IPS-15b (cell line): Measurements from ENCODE around the gene PGS1.

Experiments used
- H3K27me3 ChIP-seq: one replicate; pipeline ENCODE4 v1.6.1; 2013; ENCODE audit warnings: low read length; ENCODE audit not compliant: control insufficient read depth, insufficient read depth
- H3K36me3 ChIP-seq: one replicate; pipeline ENCODE4 v1.6.1; 2013; ENCODE audit warnings: low read length; ENCODE audit not compliant: control insufficient read depth, insufficient read depth
- H3K4me1 ChIP-seq: one replicate; pipeline ENCODE4 v1.6.1; 2013; ENCODE audit warnings: mild to moderate bottlenecking, low read length; ENCODE audit not compliant: control insufficient read depth, insufficient read depth
- H3K4me3 ChIP-seq: one replicate; pipeline ENCODE4 v1.5.1; 2013; ENCODE audit warnings: low read depth, low read length
- H3K9ac ChIP-seq: one replicate; pipeline ENCODE4 v1.6.1; 2013; ENCODE audit warnings: low read depth, mild to moderate bottlenecking, low read length
- H3K9me3 ChIP-seq: one replicate; pipeline ENCODE4 v1.6.1; 2013; ENCODE audit warnings: mild to moderate bottlenecking, low read length; ENCODE audit not compliant: control insufficient read depth, insufficient read depth

The PGS1 gene

DNA sequence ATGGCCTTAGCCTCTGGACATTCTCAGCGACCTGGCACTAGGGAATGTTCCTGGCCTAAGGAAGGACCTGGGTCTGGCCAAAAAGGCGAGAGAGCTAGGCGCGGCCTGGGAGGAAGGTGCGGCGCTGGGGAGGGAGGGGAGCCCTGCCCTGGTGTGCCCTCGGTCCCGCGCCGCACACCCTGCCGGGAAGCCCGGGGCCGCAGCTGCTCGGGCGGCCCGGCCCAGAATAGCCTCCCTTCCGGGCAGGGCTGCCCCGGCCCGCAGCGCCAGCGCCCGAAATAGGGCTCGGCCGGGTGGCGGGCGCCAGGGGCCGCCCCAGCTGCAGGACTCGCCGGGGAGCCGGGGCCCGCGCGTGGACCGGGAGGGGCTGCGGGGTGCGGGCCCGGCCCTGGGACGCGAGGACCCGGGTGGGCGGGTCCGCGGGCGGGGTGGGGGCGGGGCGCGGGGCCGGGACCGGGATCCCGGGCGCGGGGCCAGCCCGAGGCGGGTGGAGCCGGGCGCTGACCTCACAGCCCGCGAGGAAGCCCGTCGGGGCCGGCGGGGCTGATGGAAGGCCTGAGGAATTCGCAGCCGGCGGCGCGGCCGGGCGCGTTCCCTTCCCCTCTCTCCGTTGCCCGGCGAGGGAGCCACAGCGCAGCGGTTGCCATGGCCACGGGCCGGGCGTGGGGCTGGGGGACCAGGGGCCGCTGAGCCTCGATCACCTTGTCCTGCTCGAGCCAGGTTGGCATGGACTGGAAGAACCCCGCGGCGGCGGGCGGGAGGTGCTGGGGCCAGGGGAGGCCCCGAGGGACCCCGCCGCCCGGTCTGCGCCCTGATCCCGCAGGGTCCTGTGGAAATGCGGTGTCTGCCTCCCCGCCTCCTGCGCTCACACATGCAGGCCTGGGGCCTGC lies 36.6 kb upstream of the PGS1 start:
- Histone ChIP-seq H3K27me3 (peaks cover 26% of the 10 kb centered on the region), H3K36me3 (no peaks in the 10 kb centered on the region), H3K9me3 (no peaks in the 10 kb centered on the region), H3K4me1 (peaks cover 2% of the 10 kb centered on the region), H3K9ac (no peak overlapping the region), H3K4me3 (peak overlapping the region; percentile 41)

DNA sequence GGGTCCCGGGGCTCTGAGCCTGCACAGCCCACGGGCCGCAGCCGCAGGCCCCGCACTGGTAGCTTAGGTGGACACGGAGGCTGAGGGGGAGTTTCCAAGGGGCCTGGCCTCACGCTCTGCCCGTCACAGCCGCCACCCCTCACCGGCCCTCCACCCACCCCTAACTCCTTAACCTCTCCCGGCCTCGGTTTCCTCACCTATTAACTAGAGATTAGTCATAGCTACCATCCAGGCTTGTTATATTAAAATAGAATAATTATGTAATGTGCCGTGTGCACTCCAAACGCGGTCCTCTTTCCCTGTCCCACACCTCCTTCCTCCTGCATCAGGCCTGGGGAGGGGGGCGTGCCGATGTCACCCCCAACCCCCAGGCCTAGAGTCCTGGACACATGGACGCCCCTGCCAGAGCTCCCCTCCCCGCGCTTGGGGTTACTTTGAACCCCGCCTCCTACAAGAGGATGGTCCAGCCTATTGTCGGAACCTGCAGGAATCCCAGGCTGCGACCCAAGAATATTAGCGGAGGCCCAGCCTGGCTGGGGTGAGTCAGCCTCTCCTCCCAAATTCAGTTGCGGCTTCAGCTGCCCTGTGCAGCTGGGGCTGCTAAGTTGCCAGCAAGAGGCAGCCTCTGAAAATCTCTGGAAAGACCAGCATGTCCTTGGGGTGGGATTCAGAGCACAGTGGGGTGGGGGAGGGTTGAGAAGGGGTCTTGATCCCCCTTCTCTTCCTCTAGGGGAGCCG lies 35.8 kb upstream of the PGS1 start:
- peak overlapping the region; percentile 41 for H3K4me3 ChIP-seq
- H3K27me3 ChIP-seq: peaks cover 27% of the 10 kb centered on the region
- H3K9me3 ChIP-seq: no peaks in the 10 kb centered on the region
- no peak overlapping the region for H3K9ac ChIP-seq
- no peaks in the 10 kb centered on the region for H3K36me3 ChIP-seq
- H3K4me1 ChIP-seq: peaks cover 2% of the 10 kb centered on the region

- no peak overlapping the region for H3K4me3 ChIP-seq
- H3K27me3 ChIP-seq: peaks cover 31% of the 10 kb centered on the region
- no peaks in the 10 kb centered on the region for H3K36me3 ChIP-seq
- no peaks in the 10 kb centered on the region for H3K9me3 ChIP-seq
- H3K9ac ChIP-seq: no peak overlapping the region
- H3K4me1 ChIP-seq: peaks cover 2% of the 10 kb centered on the region
Observed at GRCh38 chr17:78343187-78343542, 35.3 kb upstream of the PGS1 start.

- Histone ChIP-seq H3K27me3 (peaks cover 32% of the 10 kb centered on the region), H3K9ac (no peak overlapping the region), H3K9me3 (no peaks in the 10 kb centered on the region), H3K36me3 (no peaks in the 10 kb centered on the region), H3K4me1 (peaks cover 2% of the 10 kb centered on the region), H3K4me3 (no peak overlapping the region)
Observed at GRCh38 chr17:78343543-78344201, 34.8 kb upstream of the PGS1 start.

GRCh38 chr17:78344666-78345065 lies 33.8 kb upstream of the PGS1 start:
- H3K36me3 ChIP-seq: no peaks in the 10 kb centered on the region
- no peak overlapping the region for H3K9ac ChIP-seq
- no peak overlapping the region for H3K4me3 ChIP-seq
- peaks cover 32% of the 10 kb centered on the region for H3K27me3 ChIP-seq
- no peaks in the 10 kb centered on the region for H3K9me3 ChIP-seq
- H3K4me1 ChIP-seq: peaks cover 2% of the 10 kb centered on the region

DNA sequence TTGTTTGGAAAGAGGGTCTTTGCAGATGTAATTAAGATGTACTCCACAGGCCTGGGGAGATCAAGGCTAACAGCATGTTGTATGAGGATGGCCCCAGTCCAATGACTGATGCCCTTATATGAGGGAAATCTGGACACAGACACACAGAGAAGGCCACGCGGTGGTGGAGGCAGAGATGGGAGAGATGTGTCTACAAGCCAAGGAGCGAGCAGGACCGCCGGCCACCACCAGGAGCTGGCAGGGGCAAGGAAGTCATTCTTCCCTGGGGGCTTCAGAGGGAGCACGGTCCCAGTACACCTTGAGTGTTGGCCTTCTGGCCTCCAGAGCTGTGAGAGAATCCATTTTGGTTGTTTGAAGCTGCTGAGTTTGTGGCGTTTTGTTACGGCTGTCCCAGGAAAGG lies 33.3 kb upstream of the PGS1 start:
- no peak overlapping the region for H3K4me3 ChIP-seq
- peaks cover 2% of the 10 kb centered on the region for H3K4me1 ChIP-seq
- H3K27me3 ChIP-seq: peaks cover 34% of the 10 kb centered on the region

GRCh38 chr17:78345791-78346494 lies 32.5 kb upstream of the PGS1 start:
- Histone ChIP-seq H3K4me1 (peaks cover 2% of the 10 kb centered on the region), H3K9ac (no peak overlapping the region), H3K9me3 (no peaks in the 10 kb centered on the region), H3K4me3 (no peak overlapping the region), H3K36me3 (no peaks in the 10 kb centered on the region), H3K27me3 (peaks cover 26% of the 10 kb centered on the region)

More for the DNA sequence above, 33.3 kb upstream of the PGS1 start:
- Histone ChIP-seq H3K36me3 (no peaks in the 10 kb centered on the region), H3K9me3 (no peaks in the 10 kb centered on the region), H3K9ac (no peak overlapping the region)

DNA sequence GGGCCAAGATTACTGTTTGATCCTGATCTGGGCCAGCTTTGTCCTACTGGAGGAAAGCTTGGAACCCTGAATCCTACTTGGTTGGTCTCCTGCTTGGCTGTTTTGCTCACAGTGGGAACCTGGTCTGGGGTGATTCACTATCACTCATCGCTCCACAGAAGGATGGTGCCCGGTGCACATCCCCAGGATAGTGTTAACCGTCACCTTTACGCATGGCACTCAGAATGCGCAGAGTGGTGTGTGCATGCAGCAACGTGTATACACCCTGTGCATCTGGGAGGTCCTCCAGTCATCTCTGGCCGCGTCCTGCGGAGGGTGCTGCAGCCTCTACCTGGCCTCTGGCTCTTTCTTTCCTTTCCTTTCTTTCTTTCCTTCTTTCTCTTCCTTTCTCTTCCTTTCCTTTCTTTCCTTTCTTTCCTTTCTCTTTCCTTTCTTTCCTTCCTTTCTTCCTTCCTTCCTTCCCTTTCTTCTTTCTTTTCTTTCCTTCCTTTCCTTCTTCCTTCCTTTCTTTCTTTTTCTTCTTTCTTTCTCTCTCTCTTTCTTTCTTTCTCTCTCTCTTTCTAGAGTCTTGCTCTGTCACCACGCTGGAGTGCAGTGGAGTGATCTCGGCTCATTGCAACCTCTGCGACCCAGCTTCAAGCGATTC lies 31.7 kb upstream of the PGS1 start:
- no peaks in the 10 kb centered on the region for H3K36me3 ChIP-seq
- peaks cover 24% of the 10 kb centered on the region for H3K27me3 ChIP-seq
- no peak overlapping the region for H3K4me3 ChIP-seq
- H3K9ac ChIP-seq: no peak overlapping the region
- no peaks in the 10 kb centered on the region for H3K9me3 ChIP-seq
- peaks cover 6% of the 10 kb centered on the region for H3K4me1 ChIP-seq

- Histone ChIP-seq H3K36me3 (no peaks in the 10 kb centered on the region), H3K27me3 (peaks cover 22% of the 10 kb centered on the region), H3K9me3 (no peaks in the 10 kb centered on the region), H3K9ac (no peak overlapping the region), H3K4me1 (peaks cover 12% of the 10 kb centered on the region), H3K4me3 (no peak overlapping the region)
Observed at GRCh38 chr17:78347453-78347852, 31.0 kb upstream of the PGS1 start.

DNA sequence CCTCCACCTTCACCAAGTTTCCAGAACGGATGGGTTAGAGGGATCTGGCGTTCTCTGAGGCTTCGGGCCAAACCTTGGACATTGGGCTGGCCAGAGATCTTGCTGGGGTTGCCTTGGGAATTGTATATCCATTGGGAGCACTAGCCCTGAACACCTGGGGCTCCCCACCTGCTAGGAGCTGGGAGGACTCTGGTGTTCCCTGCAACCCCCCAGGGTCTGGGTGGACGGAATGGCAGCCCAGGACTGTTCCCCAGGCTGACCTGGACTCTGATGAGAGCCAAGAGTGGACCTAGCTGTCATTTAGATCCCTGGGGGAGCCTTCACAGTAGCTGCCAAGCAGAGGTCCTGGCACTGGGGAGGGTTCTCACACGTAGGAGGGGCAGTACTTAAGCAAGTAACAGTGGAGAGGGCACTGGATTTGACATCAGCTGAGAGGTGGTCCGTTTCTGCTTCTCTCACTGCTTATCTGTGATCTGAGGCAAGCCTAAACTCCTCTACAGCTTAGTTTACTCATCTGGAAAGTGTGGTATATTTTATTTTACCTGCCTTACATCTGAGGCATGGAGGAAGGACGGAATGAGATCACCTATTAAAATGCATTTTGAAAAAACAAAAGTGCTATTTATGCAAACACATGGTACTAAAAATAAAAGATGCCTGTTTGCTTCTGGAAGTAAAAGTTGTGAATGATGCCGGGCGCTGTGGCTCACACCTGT lies 30.2 kb upstream of the PGS1 start:
- Histone ChIP-seq H3K36me3 (no peaks in the 10 kb centered on the region), H3K27me3 (peaks cover 22% of the 10 kb centered on the region), H3K4me3 (no peak overlapping the region), H3K9me3 (no peaks in the 10 kb centered on the region), H3K9ac (no peak overlapping the region), H3K4me1 (peaks cover 12% of the 10 kb centered on the region)
